Gastroesophageal sphincter (tissue), 3 donors: ENCODE results near the gene HERPUD1.

ENCODE experiments used
- EP300 ChIP-seq: sonication (generic); formaldehyde crosslinking; IDR thresholded peaks from one replicate; pipeline ENCODE4 v1.6.1; 2017; ENCODE audit warnings: antibody characterized with exemption, mild to moderate bottlenecking
- POLR2A ChIP-seq, 2 donors: fragments of 450-650 bp; IDR thresholded peaks; one replicate each; pipeline ENCODE4 v1.6.1; 2017; ENCODE audit warnings: antibody characterized with exemption in 2 of 2, mild to moderate bottlenecking in 2 of 2, moderate library complexity in 1 of 2
- POLR2AphosphoS5 ChIP-seq: sonication (generic); formaldehyde crosslinking; IDR thresholded peaks from one replicate; pipeline ENCODE4 v1.6.1; 2017; ENCODE audit warnings: antibody characterized with exemption
- TF ChIP-seq, protein P1 (sequence below), 4 experiments: fragments of 200-600 bp in 2 of 4; fragments of 450-650 bp in 2 of 4; sonication (generic) in 1 of 4; IDR thresholded peaks; one replicate each; pipeline ENCODE4 v1.5.1; 2017 to 2019; ENCODE audit warnings: antibody characterized with exemption in 4 of 4, mild to moderate bottlenecking in 2 of 4, moderate library complexity in 2 of 4

DNA sequence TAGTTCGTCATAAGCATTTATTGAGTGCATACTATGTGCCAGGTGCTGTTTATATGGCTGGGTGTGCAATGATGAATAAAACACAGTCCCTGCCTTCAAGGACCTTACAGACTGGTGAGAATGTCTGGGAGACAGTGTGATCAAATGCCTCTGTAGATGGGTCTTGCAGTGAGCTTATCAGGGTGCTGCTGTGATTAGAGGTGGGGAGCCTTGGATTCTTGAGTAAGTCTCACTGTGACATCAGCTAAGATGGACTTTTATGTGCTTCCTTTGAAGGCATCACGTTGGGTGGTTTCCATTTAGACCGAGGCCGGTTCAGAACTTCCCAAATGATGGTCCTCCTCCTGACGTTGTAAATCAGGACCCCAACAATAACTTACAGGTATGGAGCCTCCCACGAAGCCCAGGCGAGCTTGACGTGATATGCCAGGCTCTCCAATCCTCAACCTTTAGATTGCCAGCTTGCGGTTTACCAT lies 10.0 kb downstream of the HERPUD1 start:
- TF ChIP-seq, protein P1, sequence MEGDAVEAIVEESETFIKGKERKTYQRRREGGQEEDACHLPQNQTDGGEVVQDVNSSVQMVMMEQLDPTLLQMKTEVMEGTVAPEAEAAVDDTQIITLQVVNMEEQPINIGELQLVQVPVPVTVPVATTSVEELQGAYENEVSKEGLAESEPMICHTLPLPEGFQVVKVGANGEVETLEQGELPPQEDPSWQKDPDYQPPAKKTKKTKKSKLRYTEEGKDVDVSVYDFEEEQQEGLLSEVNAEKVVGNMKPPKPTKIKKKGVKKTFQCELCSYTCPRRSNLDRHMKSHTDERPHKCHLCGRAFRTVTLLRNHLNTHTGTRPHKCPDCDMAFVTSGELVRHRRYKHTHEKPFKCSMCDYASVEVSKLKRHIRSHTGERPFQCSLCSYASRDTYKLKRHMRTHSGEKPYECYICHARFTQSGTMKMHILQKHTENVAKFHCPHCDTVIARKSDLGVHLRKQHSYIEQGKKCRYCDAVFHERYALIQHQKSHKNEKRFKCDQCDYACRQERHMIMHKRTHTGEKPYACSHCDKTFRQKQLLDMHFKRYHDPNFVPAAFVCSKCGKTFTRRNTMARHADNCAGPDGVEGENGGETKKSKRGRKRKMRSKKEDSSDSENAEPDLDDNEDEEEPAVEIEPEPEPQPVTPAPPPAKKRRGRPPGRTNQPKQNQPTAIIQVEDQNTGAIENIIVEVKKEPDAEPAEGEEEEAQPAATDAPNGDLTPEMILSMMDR (IDR thresholded peaks at IDR 0.05), result no peak
- TF ChIP-seq POLR2A (IDR thresholded peaks at IDR 0.05), result no peak
- no peak for TF ChIP-seq EP300
- TF ChIP-seq POLR2AphosphoS5, result no peak
